C4-2B (cell line): Measurements from ENCODE around the gene PDZD2.

Experiments
- ZFX ChIP-seq: fragments of 450-650 bp; IDR thresholded peaks from 2 replicates; pipeline ENCODE4 v1.6.1; 2017
- TF ChIP-seq, protein P1 (sequence below): fragments of 450-650 bp; conservative IDR thresholded peaks from 2 replicates; pipeline ENCODE4 v1.5.1; 2017; ENCODE audit warnings: mild to moderate bottlenecking

DNA sequence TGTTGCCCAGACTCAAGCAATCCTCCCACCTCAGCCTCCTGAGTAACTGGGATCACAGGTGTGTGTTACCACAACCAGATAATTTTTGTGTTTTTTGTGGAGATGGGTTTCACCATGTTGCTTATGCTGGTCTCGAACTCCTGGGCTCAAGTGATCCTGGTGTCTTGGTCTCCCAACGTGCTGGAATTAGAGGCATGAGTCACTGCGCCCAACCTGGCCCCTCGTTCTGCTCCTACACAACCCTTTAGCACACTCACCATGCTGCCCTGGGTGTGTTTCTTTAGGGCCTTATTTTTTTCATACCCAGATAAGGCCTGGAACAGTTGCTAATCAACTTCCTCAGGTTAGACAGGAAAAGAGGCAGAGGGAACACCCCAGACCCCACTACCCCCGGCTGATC, 2.6 kb downstream of the PDZD2 start:
- TF ChIP-seq, protein P1, sequence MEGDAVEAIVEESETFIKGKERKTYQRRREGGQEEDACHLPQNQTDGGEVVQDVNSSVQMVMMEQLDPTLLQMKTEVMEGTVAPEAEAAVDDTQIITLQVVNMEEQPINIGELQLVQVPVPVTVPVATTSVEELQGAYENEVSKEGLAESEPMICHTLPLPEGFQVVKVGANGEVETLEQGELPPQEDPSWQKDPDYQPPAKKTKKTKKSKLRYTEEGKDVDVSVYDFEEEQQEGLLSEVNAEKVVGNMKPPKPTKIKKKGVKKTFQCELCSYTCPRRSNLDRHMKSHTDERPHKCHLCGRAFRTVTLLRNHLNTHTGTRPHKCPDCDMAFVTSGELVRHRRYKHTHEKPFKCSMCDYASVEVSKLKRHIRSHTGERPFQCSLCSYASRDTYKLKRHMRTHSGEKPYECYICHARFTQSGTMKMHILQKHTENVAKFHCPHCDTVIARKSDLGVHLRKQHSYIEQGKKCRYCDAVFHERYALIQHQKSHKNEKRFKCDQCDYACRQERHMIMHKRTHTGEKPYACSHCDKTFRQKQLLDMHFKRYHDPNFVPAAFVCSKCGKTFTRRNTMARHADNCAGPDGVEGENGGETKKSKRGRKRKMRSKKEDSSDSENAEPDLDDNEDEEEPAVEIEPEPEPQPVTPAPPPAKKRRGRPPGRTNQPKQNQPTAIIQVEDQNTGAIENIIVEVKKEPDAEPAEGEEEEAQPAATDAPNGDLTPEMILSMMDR: no peak
- TF ChIP-seq ZFX: no peak
